Fibroblast of villous mesenchyme (primary cell): ENCODE data around the gene CREB3. TPM values are rescaled to one million over a fixed set of nuclear protein-coding genes. Genes with fewer than 3 reads are reported as not detected.

Experiments
- DNase-seq: peaks from one replicate; pipeline ENCODE4 v3.0.0-alpha.2; 2010; ENCODE audit warnings: low read depth
- H3K4me3 ChIP-seq: 2 replicates; pipeline ENCODE4 v1.5.1; 2011; ENCODE audit warnings: low read depth, mild to moderate bottlenecking, low read length
- CTCF ChIP-seq: IDR thresholded peaks from 2 replicates; pipeline ENCODE4 v1.5.1; 2012; ENCODE audit warnings: low read depth, mild to moderate bottlenecking, low read length; ENCODE audit not compliant: insufficient read depth
- total RNA-seq: library from RNA; depleted of rRNA; stranded (reverse); fragments of >200 nt; gene quantifications from 2 replicates; pipeline ENCODE4 v1.2.3, GENCODE V29; 2012

The CREB3 gene
- total RNA-seq, 1 donor = 126 TPM

GRCh38 chr9:35716230-35716629 lies 16.2 kb upstream of the CREB3 start:
- no peak for DNase-seq
- no peak overlapping the region for H3K4me3 ChIP-seq
- no peak for TF ChIP-seq CTCF

GRCh38 chr9:35717132-35717870 lies 15.2 kb upstream of the CREB3 start:
- DNase-seq = no peak
- H3K4me3 ChIP-seq = no peak overlapping the region
- TF ChIP-seq CTCF = no peak

GRCh38 chr9:35718721-35719511 lies 13.6 kb upstream of the CREB3 start:
- TF ChIP-seq CTCF = no peak
- DNase-seq = no peak
- H3K4me3 ChIP-seq = no peak overlapping the region

GRCh38 chr9:35719546-35719945 lies 12.9 kb upstream of the CREB3 start:
- no peak for DNase-seq
- H3K4me3 ChIP-seq = no peak overlapping the region
- TF ChIP-seq CTCF = no peak

GRCh38 chr9:35723426-35723825 lies 9.0 kb upstream of the CREB3 start:
- DNase-seq = no peak
- no peak for TF ChIP-seq CTCF

GRCh38 chr9:35723908-35724307 lies 8.6 kb upstream of the CREB3 start:
- no peak for TF ChIP-seq CTCF
- no peak for DNase-seq
- no peak overlapping the region for H3K4me3 ChIP-seq

More at GRCh38 chr9:35723426-35723825, 9.0 kb upstream of the CREB3 start:
- no peak overlapping the region for H3K4me3 ChIP-seq
